Neutrophil (primary cell): ENCODE measurements around the gene GRID2.
"Not testable (repeated sequence)": the region's sequence is repeated elsewhere in the genome, so short reads cannot be mapped to it uniquely, and the experiment has no call there.

Experiments
- H3K27ac ChIP-seq: fragments of 200-600 bp; sonication (generic); 2 replicates; pipeline ENCODE4 v1.5.1; 2016; ENCODE audit warnings: mild to moderate bottlenecking, moderate library complexity
- H3K27me3 ChIP-seq: fragments of 200-600 bp; sonication (generic); 2 replicates; pipeline ENCODE4 v1.6.0; 2016; ENCODE audit warnings: mild to moderate bottlenecking
- H3K36me3 ChIP-seq: fragments of 200-600 bp; sonication (generic); 2 replicates; pipeline ENCODE4 v1.5.1; 2017
- H3K4me1 ChIP-seq, 2 experiments: fragments of 200-600 bp in 1 of 2; sonication (generic) in 1 of 2; 1 replicate in 1 of 2; 2 replicates in 1 of 2; pipeline versions ENCODE4 v1.5.1 to v1.6.1; 2013 to 2016; ENCODE audit warnings: low read depth in 1 of 2, low read length in 1 of 2, mild to moderate bottlenecking in 1 of 2, moderate library complexity in 1 of 2; ENCODE audit not compliant: control insufficient read depth in 1 of 2, insufficient read depth in 1 of 2
- H3K4me3 ChIP-seq, 2 experiments: fragments of 200-600 bp in 1 of 2; sonication (generic) in 1 of 2; 1 replicate in 1 of 2; 2 replicates in 1 of 2; pipeline ENCODE4 v1.5.1; 2013 to 2016; ENCODE audit warnings: low read depth in 1 of 2, low read length in 1 of 2, mild to moderate bottlenecking in 1 of 2, moderate library complexity in 1 of 2
- H3K9me3 ChIP-seq: fragments of 200-600 bp; sonication (generic); 2 replicates; pipeline ENCODE4 v1.5.1; 2016
- TF ChIP-seq, protein P1 (sequence below): fragments of 200-600 bp; sonication (generic); IDR thresholded peaks from 2 replicates; pipeline ENCODE4 v1.5.1; 2016; ENCODE audit warnings: antibody characterized with exemption

GRID2 gene

DNA sequence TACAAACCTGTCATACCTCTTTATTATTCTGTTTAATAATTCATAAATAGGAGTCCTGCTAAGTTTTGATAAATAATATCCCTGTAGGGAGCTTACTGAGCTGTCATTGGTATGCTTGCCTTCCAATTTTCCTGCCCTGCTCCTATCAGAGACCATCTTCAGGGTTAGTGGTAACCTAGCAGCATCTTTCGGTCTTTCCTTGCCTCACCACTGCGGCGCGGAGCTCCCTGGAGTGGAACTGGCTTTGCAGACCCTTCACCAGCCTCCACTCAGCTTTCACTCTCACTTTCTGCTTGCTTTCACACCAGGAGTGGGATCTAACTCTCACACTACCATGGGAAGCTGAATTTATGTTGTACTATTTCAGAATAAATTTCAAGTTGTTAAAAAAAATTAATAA, 1043.1 kb downstream of the GRID2 start:
- Histone ChIP-seq H3K4me1 (no peaks in the 10 kb centered on the region), H3K27ac (no peak overlapping the region), H3K9me3 (no peaks in the 10 kb centered on the region), H3K27me3 (no peaks in the 10 kb centered on the region), H3K36me3 (no peaks in the 10 kb centered on the region), H3K4me3 (no peak overlapping the region)
- TF ChIP-seq, protein P1, sequence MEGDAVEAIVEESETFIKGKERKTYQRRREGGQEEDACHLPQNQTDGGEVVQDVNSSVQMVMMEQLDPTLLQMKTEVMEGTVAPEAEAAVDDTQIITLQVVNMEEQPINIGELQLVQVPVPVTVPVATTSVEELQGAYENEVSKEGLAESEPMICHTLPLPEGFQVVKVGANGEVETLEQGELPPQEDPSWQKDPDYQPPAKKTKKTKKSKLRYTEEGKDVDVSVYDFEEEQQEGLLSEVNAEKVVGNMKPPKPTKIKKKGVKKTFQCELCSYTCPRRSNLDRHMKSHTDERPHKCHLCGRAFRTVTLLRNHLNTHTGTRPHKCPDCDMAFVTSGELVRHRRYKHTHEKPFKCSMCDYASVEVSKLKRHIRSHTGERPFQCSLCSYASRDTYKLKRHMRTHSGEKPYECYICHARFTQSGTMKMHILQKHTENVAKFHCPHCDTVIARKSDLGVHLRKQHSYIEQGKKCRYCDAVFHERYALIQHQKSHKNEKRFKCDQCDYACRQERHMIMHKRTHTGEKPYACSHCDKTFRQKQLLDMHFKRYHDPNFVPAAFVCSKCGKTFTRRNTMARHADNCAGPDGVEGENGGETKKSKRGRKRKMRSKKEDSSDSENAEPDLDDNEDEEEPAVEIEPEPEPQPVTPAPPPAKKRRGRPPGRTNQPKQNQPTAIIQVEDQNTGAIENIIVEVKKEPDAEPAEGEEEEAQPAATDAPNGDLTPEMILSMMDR, result no peak

DNA sequence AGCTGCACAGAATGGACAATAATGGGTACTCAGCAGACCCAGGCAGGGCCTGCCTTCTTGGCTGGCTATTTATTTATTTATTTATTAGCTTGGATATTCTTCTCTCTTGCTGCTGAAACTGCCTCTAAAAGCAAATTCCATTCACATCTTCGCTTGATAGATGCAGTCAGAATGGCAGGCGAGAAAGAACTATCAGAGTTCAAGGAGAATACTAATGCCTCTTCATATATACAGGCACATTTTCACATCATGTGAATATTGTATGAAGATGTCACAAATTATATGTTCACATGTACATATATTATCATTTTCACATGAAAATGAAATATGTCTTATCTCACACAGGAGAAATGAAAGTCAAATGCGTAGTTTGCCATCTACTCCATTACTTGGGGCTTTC, 1045.1 kb downstream of the GRID2 start:
- H3K4me1 ChIP-seq, result no peaks in the 10 kb centered on the region

DNA sequence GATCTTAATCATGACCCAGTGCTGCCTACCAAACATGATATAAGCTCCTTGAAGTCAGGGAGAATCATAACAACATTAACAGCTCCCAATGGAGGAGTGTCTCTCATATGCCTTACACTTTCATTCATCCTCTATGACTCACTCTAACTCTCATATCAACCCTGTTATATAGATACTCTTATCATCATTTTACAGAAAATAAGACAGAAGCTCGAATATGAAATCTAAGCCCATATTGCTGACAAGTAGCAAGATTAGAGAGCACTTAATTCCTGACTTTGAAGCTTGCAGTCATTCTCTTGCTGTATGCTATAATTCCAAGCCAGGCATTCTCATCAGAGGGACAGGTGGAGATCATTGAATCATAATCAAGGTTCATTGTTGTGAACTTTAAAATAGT, 1048.1 kb downstream of the GRID2 start:
- H3K9me3 ChIP-seq, result no peaks in the 10 kb centered on the region
- TF ChIP-seq, protein P1, result no peak
- no peaks in the 10 kb centered on the region for H3K27me3 ChIP-seq
- H3K27ac ChIP-seq, result no peak overlapping the region
- no peaks in the 10 kb centered on the region for H3K36me3 ChIP-seq
- H3K4me1 ChIP-seq, result no peaks in the 10 kb centered on the region
- H3K4me3 ChIP-seq, result no peak overlapping the region

More for the DNA sequence above, 1045.1 kb downstream of the GRID2 start:
- Histone ChIP-seq H3K27ac (no peak overlapping the region), H3K36me3 (no peaks in the 10 kb centered on the region), H3K9me3 (no peaks in the 10 kb centered on the region), H3K4me3 (no peak overlapping the region), H3K27me3 (no peaks in the 10 kb centered on the region)
- TF ChIP-seq, protein P1, result no peak

DNA sequence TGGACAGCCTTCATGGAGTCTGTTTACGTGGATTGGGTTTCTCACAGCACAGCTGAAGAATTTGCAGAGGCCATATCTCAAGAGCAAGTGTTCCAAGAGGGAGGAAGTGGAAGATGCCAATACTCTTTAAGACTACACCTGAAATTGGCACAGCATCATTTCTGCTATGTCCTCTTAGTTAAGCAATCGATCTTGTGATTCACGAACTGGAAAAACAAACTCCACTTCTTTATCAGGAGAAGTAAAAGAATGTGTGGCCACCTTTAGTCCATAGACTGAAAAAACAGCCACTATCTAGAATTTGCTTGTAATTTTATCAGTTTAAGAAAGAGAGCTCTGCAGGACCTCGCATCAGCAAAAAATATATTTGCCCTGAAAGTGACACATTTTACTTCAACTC, 1051.6 kb downstream of the GRID2 start:
- Histone ChIP-seq H3K9me3 (no peaks in the 10 kb centered on the region), H3K27me3 (no peaks in the 10 kb centered on the region), H3K36me3 (no peaks in the 10 kb centered on the region), H3K4me3 (no peak overlapping the region), H3K27ac (no peak overlapping the region), H3K4me1 (no peaks in the 10 kb centered on the region)
- TF ChIP-seq, protein P1, result no peak

DNA sequence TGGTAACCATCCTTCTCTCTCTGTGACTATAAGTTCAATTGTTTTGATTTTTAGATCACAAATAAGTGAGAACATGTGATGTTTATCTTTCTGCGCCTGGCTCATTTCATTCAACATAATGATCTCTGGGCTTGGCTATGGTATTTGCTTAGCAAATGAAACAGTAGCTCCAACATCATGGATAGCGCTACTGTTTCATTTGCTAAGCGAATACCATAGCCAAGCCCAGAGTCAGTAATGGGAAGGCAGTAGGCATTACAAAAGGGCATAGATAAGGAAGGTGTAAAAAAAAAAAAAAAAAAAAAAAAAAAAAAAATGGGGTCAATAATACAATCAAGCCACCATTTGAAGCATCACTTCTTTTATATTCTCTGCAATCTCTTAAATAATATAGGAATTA, 1055.8 kb downstream of the GRID2 start:
- TF ChIP-seq, protein P1, result no peak

DNA sequence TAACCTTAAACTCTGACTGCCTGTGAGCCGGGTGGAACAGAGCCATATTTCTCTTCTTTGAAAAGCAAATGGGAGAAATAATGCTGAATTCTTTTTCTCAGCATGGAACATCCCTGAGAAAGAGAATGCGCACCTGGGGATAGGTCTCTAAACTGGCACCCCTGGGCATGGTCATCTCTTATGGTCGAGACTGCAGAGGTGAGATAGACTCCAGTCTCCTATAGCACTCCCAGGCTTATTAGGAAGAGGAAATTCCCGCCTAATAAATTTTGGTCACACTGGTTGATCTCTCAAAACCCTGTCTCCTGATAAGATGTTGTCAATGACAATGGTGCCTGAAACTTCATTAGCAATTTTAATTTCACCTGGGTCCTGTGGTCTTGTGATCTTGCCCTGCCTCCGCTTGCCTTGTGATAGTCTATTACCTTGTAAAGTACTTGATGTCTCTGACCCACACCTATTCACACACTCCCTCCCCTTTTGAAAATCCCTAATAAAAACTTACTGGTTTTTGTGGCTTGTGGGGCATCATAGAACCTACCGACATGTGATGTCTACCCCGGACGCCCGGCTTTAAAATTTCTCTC, 1062.5 kb downstream of the GRID2 start:
- not testable (repeated sequence) for H3K4me3 ChIP-seq, H3K36me3 ChIP-seq, H3K27ac ChIP-seq, H3K4me1 ChIP-seq, H3K9me3 ChIP-seq, H3K27me3 ChIP-seq

More for the DNA sequence above, 1055.8 kb downstream of the GRID2 start:
- Histone ChIP-seq H3K9me3 (no peaks in the 10 kb centered on the region), H3K27me3 (no peaks in the 10 kb centered on the region), H3K27ac (no peak overlapping the region), H3K4me1 (no peaks in the 10 kb centered on the region), H3K4me3 (no peak overlapping the region), H3K36me3 (no peaks in the 10 kb centered on the region)
